GM21447 (cell line): ENCODE measurements around the gene PIKFYVE.
"Not testable (repeated sequence)": the region's sequence is repeated elsewhere in the genome, so short reads cannot be mapped to it uniquely, and the experiment has no call there.

Source experiments
- ATAC-seq: cut with Tn5 transposase; IDR thresholded peaks from one replicate; pipeline ENCODE4 v1.9.1; 2021; ENCODE audit not compliant: unreplicated experiment

PIKFYVE gene, protein sequence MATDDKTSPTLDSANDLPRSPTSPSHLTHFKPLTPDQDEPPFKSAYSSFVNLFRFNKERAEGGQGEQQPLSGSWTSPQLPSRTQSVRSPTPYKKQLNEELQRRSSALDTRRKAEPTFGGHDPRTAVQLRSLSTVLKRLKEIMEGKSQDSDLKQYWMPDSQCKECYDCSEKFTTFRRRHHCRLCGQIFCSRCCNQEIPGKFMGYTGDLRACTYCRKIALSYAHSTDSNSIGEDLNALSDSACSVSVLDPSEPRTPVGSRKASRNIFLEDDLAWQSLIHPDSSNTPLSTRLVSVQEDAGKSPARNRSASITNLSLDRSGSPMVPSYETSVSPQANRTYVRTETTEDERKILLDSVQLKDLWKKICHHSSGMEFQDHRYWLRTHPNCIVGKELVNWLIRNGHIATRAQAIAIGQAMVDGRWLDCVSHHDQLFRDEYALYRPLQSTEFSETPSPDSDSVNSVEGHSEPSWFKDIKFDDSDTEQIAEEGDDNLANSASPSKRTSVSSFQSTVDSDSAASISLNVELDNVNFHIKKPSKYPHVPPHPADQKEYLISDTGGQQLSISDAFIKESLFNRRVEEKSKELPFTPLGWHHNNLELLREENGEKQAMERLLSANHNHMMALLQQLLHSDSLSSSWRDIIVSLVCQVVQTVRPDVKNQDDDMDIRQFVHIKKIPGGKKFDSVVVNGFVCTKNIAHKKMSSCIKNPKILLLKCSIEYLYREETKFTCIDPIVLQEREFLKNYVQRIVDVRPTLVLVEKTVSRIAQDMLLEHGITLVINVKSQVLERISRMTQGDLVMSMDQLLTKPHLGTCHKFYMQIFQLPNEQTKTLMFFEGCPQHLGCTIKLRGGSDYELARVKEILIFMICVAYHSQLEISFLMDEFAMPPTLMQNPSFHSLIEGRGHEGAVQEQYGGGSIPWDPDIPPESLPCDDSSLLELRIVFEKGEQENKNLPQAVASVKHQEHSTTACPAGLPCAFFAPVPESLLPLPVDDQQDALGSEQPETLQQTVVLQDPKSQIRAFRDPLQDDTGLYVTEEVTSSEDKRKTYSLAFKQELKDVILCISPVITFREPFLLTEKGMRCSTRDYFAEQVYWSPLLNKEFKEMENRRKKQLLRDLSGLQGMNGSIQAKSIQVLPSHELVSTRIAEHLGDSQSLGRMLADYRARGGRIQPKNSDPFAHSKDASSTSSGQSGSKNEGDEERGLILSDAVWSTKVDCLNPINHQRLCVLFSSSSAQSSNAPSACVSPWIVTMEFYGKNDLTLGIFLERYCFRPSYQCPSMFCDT (N-terminal part only)

GRCh38 chr2:208265801-208266552 lies at the start of gene PIKFYVE:
Gene PIKFYVE, plus strand, starts transcription at chr2:208266255. Its CDS starts 5,265 bp downstream, at chr2:208271520.
- peak; percentile 84 for ATAC-seq

- not testable (repeated sequence) for ATAC-seq
Observed at GRCh38 chr2:208221873-208222272, 44.2 kb upstream of the PIKFYVE start.

- ATAC-seq: no peak
Observed at GRCh38 chr2:208222351-208222750, 43.7 kb upstream of the PIKFYVE start.

- no peak for ATAC-seq
Observed at GRCh38 chr2:208224802-208225201, 41.3 kb upstream of the PIKFYVE start.

DNA sequence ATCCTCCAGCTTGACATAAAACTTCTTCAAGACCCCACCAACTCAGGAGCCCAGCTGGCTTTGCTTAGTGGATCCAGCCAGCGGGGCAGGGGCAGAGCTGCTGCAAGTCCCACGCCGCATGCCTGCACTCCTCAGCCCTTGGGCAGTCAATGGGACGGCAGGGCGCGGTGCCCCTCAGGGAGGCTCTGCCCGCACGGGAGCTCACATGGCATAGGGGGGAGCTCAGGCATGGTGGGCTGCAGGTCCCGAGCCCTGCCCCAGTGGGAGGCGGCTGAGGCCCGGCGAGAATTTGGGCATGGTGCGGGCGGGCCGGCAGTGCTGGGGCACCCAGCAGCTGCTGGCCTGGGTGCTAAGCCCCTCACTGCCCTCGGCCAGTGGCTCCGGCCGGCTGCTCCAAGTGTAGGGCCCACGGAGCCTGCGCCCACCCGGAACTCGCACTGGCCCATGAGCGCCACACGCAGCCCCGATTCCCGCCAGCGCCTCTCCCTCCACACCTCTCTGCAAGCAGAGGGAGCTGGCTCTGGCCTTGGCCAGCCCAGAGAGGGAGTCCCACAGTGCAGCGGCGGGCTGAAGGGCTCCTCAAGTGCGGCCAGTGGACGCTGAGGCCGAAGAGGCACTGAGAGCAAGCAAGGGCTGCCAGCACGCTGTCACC lies 38.3 kb upstream of the PIKFYVE start:
- no peak for ATAC-seq

DNA sequence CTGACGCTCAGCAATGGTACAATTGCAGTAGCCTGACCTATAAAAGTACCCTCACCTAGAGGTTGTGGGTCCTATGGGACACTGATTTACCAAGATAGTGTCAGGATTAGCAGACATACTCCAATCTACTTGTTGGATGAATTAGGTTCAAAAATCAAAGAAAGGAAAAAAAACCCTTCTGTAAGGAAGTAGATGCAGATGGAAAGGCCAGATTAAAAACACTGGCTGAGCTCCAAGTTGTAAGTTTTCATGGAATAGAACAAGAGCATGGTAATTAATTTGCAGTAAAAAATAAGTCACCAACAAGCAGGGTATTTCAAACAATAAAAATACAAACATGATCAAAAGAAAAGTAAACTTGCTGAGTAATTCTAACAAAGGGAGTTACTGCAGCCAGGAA lies 37.6 kb upstream of the PIKFYVE start:
- no peak for ATAC-seq

DNA sequence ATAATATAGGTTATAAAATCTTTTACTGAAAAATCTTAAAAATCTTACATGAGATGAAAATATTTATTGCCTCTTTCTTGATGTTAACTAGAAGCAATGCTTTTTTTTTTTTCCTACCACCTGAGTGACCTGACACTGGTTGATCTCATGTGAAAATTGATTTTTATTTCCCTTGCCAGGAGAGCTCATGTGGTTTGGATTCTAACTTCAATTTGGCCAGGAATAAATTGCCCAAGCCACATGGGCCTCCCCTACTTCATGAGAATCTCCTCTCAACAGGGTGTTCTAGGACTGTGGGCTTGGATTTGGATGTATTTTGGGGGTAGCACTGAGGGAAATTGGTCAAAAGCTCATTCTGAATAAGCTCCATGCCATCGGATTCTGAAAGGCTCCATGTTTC lies 31.3 kb upstream of the PIKFYVE start:
- ATAC-seq: no peak

GRCh38 chr2:208235860-208236259 lies 30.2 kb upstream of the PIKFYVE start:
- ATAC-seq: no peak

GRCh38 chr2:208239770-208240493 lies 26.1 kb upstream of the PIKFYVE start:
- ATAC-seq: no peak

- ATAC-seq: no peak
Observed at GRCh38 chr2:208240619-208241209, 25.3 kb upstream of the PIKFYVE start.

GRCh38 chr2:208244422-208244821 lies 21.6 kb upstream of the PIKFYVE start:
- no peak for ATAC-seq

DNA sequence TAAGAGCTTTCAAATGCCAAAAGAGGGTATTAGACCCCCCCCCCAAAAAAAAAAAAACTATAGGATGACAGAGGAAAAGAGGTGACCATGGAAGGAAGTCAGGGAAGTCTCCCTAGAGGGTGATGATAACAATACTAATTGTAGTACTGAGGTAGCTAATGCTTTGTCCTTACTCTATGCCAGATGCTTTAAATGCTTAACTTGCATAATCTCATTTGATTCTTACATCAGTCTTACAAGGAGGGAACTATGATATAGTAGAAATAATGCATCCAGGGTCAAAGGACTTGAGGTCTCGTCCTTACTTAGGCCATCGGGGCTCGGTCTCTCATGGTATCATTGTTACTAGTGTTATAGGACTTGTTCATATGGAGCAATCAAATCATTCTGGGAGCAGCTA lies 20.3 kb upstream of the PIKFYVE start:
- no peak for ATAC-seq

DNA sequence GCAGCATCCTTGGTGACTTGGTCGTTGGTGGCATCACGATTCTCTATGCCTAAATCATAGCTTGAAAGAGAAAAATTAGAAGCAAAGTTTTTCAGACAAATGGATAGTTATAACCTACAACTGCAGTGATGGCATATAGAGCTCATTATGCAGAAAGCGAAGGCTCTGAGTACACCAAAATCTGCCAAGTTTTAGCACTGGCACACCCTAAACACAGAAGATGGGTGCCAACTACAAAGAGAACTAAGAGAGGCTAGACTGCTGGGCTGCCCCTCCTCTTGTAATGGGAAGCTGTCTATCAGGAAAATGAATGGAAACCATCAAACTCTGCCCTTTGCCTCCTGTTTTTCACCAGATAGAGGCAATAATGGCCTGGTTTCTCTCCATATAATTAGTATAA lies 17.5 kb upstream of the PIKFYVE start:
- ATAC-seq: no peak

DNA sequence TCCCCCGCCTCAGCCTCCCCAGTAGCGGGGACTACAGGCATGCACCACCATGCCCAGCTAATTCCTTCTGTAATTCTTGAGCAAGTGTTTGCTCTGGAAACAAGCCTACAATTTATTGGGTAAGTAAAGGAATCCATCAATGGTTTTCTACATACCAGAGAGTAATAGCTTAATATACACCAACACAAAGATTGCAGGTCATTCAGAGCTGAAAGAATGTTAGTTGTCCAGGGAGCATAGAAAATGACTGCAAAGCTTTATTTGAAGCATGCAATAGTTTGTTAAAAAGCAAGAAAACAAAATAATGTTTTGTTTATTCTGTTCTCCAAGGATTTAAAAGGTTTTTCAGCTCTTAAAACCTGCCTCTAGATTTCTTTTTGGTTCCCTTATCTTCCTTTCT lies 16.8 kb upstream of the PIKFYVE start:
- ATAC-seq: no peak

GRCh38 chr2:208250388-208250787 lies 15.7 kb upstream of the PIKFYVE start:
- ATAC-seq: no peak

- ATAC-seq: no peak
Observed at GRCh38 chr2:208251098-208251497, 15.0 kb upstream of the PIKFYVE start.

- no peak for ATAC-seq
Observed at GRCh38 chr2:208252716-208253492, 13.2 kb upstream of the PIKFYVE start.

DNA sequence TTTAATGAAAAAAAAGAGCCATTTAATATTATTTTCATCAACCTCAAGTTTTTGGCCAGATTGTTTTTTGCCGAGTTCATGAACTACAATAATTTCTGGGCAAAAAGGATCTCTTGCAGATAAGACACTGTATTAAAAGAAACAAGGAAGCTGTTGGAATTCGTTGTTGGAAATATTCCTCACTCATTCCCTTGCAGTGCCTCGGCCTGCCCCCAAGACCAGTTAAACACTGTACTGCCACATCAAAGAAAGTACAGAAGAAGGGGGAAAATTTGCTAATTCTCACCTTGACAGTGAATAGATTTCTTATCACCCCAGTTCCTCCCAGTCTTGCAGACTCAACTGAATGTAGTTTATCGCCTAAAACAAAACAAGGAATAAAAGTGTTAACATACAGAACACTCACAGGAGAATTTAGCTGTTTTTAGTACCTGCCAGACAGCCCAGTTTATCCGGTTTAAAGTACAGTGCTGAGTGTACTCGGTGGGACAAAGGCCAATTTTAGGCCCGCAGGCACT lies 12.4 kb upstream of the PIKFYVE start:
- ATAC-seq: no peak
